Esophagus (tissue), 2 donors: ENCODE data around the gene NDUFS2. TPM values are rescaled to one million over a fixed set of nuclear protein-coding genes. Genes with fewer than 3 reads are reported as not detected.

ENCODE experiments used
- H3K27ac ChIP-seq, 2 donors: one replicate each; pipeline ENCODE4 v1.5.1; 2013; ENCODE audit warnings: low read depth in 2 of 2, mild to moderate bottlenecking in 2 of 2, inconsistent platforms in 1 of 2, low read length in 1 of 2, moderate library complexity in 1 of 2
- H3K27me3 ChIP-seq, 2 donors: one replicate each; pipeline ENCODE4 v1.6.1; 2013; ENCODE audit warnings: low read length in 2 of 2, control low read depth in 1 of 2, mild to moderate bottlenecking in 1 of 2; ENCODE audit not compliant: insufficient read depth in 2 of 2, control insufficient read depth in 1 of 2
- H3K36me3 ChIP-seq, 2 donors: one replicate each; pipeline ENCODE4 v1.6.1; 2013; ENCODE audit warnings: low read length in 1 of 2; ENCODE audit not compliant: control insufficient read depth in 2 of 2, insufficient read depth in 2 of 2
- H3K4me1 ChIP-seq, 2 donors: one replicate each; pipeline ENCODE4 v1.6.1; 2013; ENCODE audit warnings: low read length in 1 of 2; ENCODE audit not compliant: control insufficient read depth in 2 of 2, insufficient read depth in 2 of 2
- H3K4me3 ChIP-seq, 2 donors: one replicate each; pipeline ENCODE4 v1.5.1; 2013; ENCODE audit warnings: low read length in 2 of 2, mild to moderate bottlenecking in 2 of 2, low read depth in 1 of 2, moderate library complexity in 1 of 2
- H3K9me3 ChIP-seq, 2 donors: one replicate each; pipeline ENCODE4 v1.6.1; 2013; ENCODE audit warnings: mild to moderate bottlenecking in 2 of 2, low read depth in 1 of 2, low read length in 1 of 2, moderate library complexity in 1 of 2; ENCODE audit not compliant: control insufficient read depth in 2 of 2, insufficient read depth in 1 of 2
- WGBS, 2 donors: extraction: QIAGEN DNeasy Blood & Tissue Kit; methylation state at CpG; one replicate each; pipeline ENCODE4 v1.1.7; 2013; 5-methylcytosine and 5-hydroxymethylcytosine counted together
- polyA plus RNA-seq, 2 donors: library from polyadenylated mRNA; stranded (reverse); fragments of 200-250 nt; gene quantifications; one replicate each; pipeline ENCODE4 v1.2.3, GENCODE V29; 2013
- donor health status: healthy with polysubstance abuse.
- donor health status: Bipolar disorder and iron deficiency.

The NDUFS2 gene
- polyA plus RNA-seq, 2 donors = 27.8 to 76.0 TPM

GRCh38 chr1:161171696-161172095, 30.5 kb upstream of the NDUFS2 start:
- 82% methylated on average over 12 of the region's 12 CpGs for WGBS, 2 donors
- Histone ChIP-seq H3K4me1 (peaks cover 8 to 15% of the 10 kb centered on the region in 2 donors), H3K4me3 (no peak overlapping the region), H3K36me3 (peaks cover 20 to 33% of the 10 kb centered on the region in 2 donors), H3K27me3 (no peaks in the 10 kb centered on the region), H3K27ac (no peak overlapping the region), H3K9me3 (no peaks in the 10 kb centered on the region)

GRCh38 chr1:161172349-161172748, 29.8 kb upstream of the NDUFS2 start:
- 51 to 57% methylated on average over 1 of the region's 1 CpG for WGBS, 2 donors
- H3K27me3 ChIP-seq = no peaks in the 10 kb centered on the region
- H3K36me3 ChIP-seq = peaks cover 20 to 33% of the 10 kb centered on the region in 2 donors
- no peaks in the 10 kb centered on the region for H3K9me3 ChIP-seq
- H3K4me1 ChIP-seq = peaks cover 9 to 10% of the 10 kb centered on the region in 2 donors
- peak overlapping the region in 1 of 2 donors; percentile 34 for H3K27ac ChIP-seq
- no peak overlapping the region for H3K4me3 ChIP-seq

DNA sequence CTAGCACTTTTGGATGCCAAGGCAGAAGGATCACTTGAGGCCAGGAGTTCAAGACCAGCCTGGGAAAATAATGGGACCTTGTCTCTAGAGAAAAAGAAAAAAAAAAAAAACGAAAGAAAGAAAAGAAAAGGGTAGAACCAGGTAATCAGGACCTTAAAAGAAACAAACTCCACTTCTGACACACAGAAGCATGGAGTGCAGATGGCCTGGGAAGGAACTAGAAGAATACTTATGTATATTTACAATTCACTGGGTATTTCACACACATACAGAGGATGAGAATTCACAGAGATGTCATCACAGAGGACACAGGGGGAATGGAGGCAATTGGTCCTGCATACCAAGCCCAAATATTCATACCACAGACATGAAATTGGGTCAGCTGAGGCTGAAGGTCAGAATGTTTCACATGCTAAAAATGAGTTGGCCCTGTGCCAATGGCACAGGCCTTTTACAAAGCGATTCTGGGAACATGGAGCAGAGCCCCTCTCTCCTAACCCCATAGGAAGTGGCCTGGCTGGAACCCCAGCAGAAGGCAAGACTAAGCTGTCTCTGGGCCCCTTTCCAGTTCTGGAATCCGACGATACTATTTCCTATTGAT, 29.3 kb upstream of the NDUFS2 start:
- 35 to 47% methylated on average over 4 of the region's 4 CpGs for WGBS, 2 donors
- H3K4me3 ChIP-seq = no peak overlapping the region
- H3K4me1 ChIP-seq = peaks cover 9 to 10% of the 10 kb centered on the region in 2 donors
- H3K9me3 ChIP-seq = no peaks in the 10 kb centered on the region
- H3K27ac ChIP-seq = peak overlapping the region in 1 of 2 donors; percentile 34
- H3K27me3 ChIP-seq = no peaks in the 10 kb centered on the region
- peaks cover 20 to 33% of the 10 kb centered on the region in 2 donors for H3K36me3 ChIP-seq

GRCh38 chr1:161173711-161174110, 28.5 kb upstream of the NDUFS2 start:
- Histone ChIP-seq H3K4me1 (peaks cover 9 to 10% of the 10 kb centered on the region in 2 donors), H3K27me3 (no peaks in the 10 kb centered on the region), H3K4me3 (no peak overlapping the region), H3K27ac (no peak overlapping the region), H3K36me3 (peaks cover 20 to 33% of the 10 kb centered on the region in 2 donors), H3K9me3 (no peaks in the 10 kb centered on the region)
- 94 to 96% methylated on average over 11 of the region's 11 CpGs for WGBS, 2 donors

- peaks cover 20 to 30% of the 10 kb centered on the region in 2 donors for H3K36me3 ChIP-seq
- H3K4me1 ChIP-seq = peaks cover 9 to 10% of the 10 kb centered on the region in 2 donors
- H3K4me3 ChIP-seq = no peak overlapping the region
- H3K9me3 ChIP-seq = no peaks in the 10 kb centered on the region
- WGBS, 2 donors = 93 to 96% methylated on average over 11 of the region's 11 CpGs
- H3K27me3 ChIP-seq = no peaks in the 10 kb centered on the region
- H3K27ac ChIP-seq = no peak overlapping the region
These were observed 27.3 kb upstream of the NDUFS2 start for GRCh38 chr1:161174911-161175310.

DNA sequence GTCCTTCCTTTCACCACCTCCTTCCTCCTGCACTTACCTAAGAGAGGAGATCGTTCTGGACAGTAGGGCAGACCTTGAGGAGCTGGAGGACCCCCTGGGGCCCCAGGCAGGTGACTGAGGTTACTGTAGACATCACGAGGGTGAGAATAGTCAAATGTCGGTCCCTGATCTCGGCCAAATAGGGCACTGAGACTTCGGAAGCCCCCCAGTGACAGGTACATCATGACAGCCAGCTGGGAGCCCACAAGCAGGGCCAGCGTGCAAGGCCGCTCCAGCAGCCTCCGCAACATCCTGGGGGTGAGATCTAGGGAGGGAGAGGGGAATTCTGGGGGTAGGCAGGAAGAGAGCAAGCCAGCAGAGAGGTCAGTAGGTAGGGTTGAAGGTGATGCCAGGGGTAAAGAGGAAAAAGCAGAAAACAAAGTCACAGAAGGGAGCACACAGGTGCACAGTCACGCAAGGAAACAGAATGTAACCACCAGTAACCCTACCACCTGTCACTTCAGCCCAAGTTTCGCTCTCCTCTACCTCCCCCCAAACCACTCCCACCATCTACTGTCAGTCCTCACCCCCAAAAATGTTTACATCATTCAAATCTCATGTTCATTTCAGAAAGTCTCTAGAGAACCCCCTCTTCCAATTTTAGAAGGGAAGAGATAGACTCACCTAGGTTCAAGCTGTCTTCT, 26.3 kb upstream of the NDUFS2 start:
- 85 to 87% methylated on average over 10 of the region's 10 CpGs for WGBS, 2 donors
- H3K27me3 ChIP-seq = no peaks in the 10 kb centered on the region
- peaks cover 19 to 23% of the 10 kb centered on the region in 2 donors for H3K36me3 ChIP-seq
- peak overlapping the region; percentile 78 to 87 for H3K4me3 ChIP-seq
- H3K27ac ChIP-seq = peak overlapping the region in 1 of 2 donors; percentile 82
- H3K4me1 ChIP-seq = peaks cover 9 to 10% of the 10 kb centered on the region in 2 donors
- H3K9me3 ChIP-seq = no peaks in the 10 kb centered on the region

DNA sequence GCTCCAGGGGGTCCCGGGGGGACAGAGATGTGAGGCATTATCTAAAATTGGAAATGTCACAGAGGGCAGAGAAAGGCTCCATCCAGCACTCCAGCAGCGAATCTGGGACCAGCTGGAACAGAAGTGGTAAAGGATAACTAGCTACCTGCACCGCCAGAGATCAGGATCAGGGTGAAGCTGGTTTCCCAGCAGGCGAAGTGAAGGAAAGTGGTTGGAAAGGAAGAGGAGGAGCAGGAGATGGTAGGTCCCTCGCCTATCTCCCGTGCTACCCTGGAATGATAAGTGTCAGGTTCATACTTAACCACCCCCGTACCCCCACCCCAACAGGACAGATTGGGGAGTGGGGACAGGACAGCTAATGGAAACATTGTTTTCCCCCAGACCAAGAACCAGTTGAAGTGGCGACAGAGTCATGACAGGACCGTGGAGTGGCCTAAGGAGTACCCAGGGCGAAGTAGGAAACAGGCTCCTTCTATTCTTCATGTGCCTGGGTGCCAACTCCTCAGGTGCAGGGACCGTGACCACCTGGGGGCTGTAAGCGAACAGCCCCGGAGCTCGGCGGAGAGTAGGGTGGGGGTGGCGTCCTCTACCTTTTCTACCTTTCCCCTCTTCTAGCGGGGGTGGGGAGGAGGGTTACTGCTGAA, 25.6 kb upstream of the NDUFS2 start:
- no peaks in the 10 kb centered on the region for H3K27me3 ChIP-seq
- no peaks in the 10 kb centered on the region for H3K9me3 ChIP-seq
- WGBS, 2 donors = 11 to 13% methylated on average over 16 to 17 of the region's 17 CpGs
- peaks cover 9 to 10% of the 10 kb centered on the region in 2 donors for H3K4me1 ChIP-seq
- peak overlapping the region; percentile 82 to 91 for H3K27ac ChIP-seq
- H3K4me3 ChIP-seq = peak overlapping the region; percentile 78 to 87
- H3K36me3 ChIP-seq = peaks cover 13 to 18% of the 10 kb centered on the region in 2 donors

DNA sequence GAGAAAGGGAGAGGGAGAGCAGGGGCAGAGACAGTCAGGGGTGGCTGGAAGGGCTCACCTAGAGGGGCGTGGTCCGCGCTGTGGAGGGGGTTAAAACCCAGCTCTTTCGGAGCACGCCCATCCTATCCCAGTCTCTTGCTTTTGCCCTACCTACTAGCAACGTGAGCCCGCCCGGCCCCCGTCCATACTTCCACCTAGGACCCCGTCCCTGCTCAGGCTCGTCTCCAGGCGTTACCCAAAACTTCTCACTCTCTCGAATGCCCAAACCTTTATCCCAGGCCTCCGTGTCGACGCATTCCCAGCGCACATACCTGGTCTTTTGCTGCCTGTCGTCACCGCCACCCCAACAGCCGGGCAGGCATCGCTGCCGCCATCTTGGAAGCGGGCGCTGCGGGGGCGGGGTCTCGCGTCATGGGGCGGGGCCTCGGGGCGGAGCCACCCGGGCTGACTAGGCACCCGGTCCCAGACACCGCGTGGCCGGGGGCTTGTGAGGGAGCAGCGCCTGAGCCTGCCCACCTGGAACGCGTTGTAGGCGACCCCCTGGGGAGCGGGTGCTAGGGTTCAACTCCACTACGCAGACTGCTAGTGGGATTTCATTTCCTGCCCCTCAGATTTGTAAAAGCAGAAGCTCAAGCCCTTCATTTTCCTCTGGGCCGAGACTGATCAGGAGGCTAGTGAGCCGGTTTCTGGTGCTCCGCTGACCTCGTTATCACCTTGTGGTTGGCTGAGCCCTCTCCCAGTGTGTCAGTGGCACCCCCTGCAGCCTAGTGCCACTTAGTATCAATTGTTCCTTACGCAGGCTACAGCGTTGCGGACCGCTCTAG, 24.8 kb upstream of the NDUFS2 start, which contains the start of gene B4GALT3:
TSS of gene B4GALT3 (minus strand) at position 396 of the 824 bp plus-strand sequence. CDS start 1,447 bp downstream, outside the sequence.
- peaks cover 8 to 15% of the 10 kb centered on the region in 2 donors for H3K36me3 ChIP-seq
- H3K9me3 ChIP-seq = no peaks in the 10 kb centered on the region
- WGBS, 2 donors = 2 to 4% methylated on average over 47 to 50 of the region's 50 CpGs
- peak within 1 kb of the TSS; percentile 78 to 87 for H3K4me3 ChIP-seq
- H3K27me3 ChIP-seq = no peaks in the 10 kb centered on the region
- H3K27ac ChIP-seq = peak within 1 kb of the TSS; percentile 82 to 91
- peaks cover 9 to 12% of the 10 kb centered on the region in 2 donors for H3K4me1 ChIP-seq

GRCh38 chr1:161177936-161178244, 24.3 kb upstream of the NDUFS2 start:
- WGBS, 2 donors = 38 to 54% methylated on average over 9 of the region's 9 CpGs
- peaks cover 8 to 12% of the 10 kb centered on the region in 2 donors for H3K36me3 ChIP-seq
- no peaks in the 10 kb centered on the region for H3K9me3 ChIP-seq
- H3K4me1 ChIP-seq = peaks cover 7 to 10% of the 10 kb centered on the region in 2 donors
- no peaks in the 10 kb centered on the region for H3K27me3 ChIP-seq
- H3K27ac ChIP-seq = peak overlapping the region; percentile 82 to 91
- peak overlapping the region; percentile 78 to 87 for H3K4me3 ChIP-seq
